T-cell (primary cell): ENCODE measurements around the gene TSPAN2. TPM values are rescaled to one million over a fixed set of nuclear protein-coding genes. Genes with fewer than 3 reads are reported as not detected.

ENCODE experiments used
- ATAC-seq, 4 experiments: fragments of 200-7000 bp in 3 of 4; fragments of 150-1000 bp in 1 of 4; cut with Tn5 transposase; replicated peaks in 1 of 4; 1 replicate in 3 of 4; 2 replicates in 1 of 4; pipeline ENCODE4 v1.10.0; 2021; ENCODE audit warnings: moderate library complexity in 3 of 4, mild to moderate bottlenecking in 2 of 4, moderate number of reproducible peaks in 1 of 4
- CTCF ChIA-PET, 2 donors: fragments of 300-600 bp; sonication (Branson Sonifier 250); formaldehyde crosslinking; loops; one replicate each; lab custom pipeline; 2022; ENCODE audit warnings: antibody characterized with exemption in 2 of 2; lab: Charles Lee
- POLR2A ChIA-PET, 2 donors: fragments of 300-600 bp; sonication (Branson Sonifier 250); formaldehyde crosslinking; loops; one replicate each; lab custom pipeline; 2022; ENCODE audit warnings: antibody characterized with exemption in 2 of 2; lab: Charles Lee
- DNase-seq, 35 experiments: peaks; one replicate each; pipeline versions ENCODE4 v3.0.0 to v3.0.0-alpha.2; 2013 to 2023
- H3K27ac ChIP-seq: one replicate; pipeline ENCODE4 v1.5.1; 2013; ENCODE audit warnings: low read length
- H3K27me3 ChIP-seq, 2 experiments: replicated peaks in 1 of 2; 1 replicate in 1 of 2; 2 replicates in 1 of 2; pipeline versions ENCODE4 v1.6.1 to v1.7.0; 2013; ENCODE audit warnings: low read length in 1 of 2, mixed read lengths in 1 of 2; ENCODE audit not compliant: control insufficient read depth in 2 of 2, insufficient read depth in 2 of 2; ENCODE audit errors: extremely low read depth in 1 of 2
- H3K36me3 ChIP-seq, 2 donors: 1 replicate in 1 of 2; 2 replicates in 1 of 2; pipeline versions ENCODE4 v1.6.1 to v1.7.0; 2013; ENCODE audit warnings: low read length in 1 of 2; ENCODE audit not compliant: control insufficient read depth in 2 of 2, insufficient read depth in 1 of 2; ENCODE audit errors: extremely low read depth in 1 of 2
- H3K4me1 ChIP-seq, 2 experiments: 1 replicate in 1 of 2; 2 replicates in 1 of 2; pipeline versions ENCODE4 v1.6.1 to v1.7.0; 2013; ENCODE audit warnings: low read length in 2 of 2, mixed read lengths in 1 of 2; ENCODE audit not compliant: insufficient read depth in 2 of 2, control insufficient read depth in 1 of 2; ENCODE audit errors: extremely low read depth in 1 of 2
- H3K4me3 ChIP-seq, 2 donors: 1 replicate in 1 of 2; 2 replicates in 1 of 2; pipeline versions ENCODE4 v1.5.1 to v1.7.0; 2013; ENCODE audit warnings: mild to moderate bottlenecking in 2 of 2, low read length in 1 of 2, moderate library complexity in 1 of 2; ENCODE audit not compliant: control insufficient read depth in 1 of 2; ENCODE audit errors: extremely low read depth in 1 of 2
- H3K9me3 ChIP-seq: 2 replicates; pipeline ENCODE4 v1.7.0; 2013
- H3K27ac Mint-ChIP-seq, 2 donors: one replicate each; pipeline ENCODE4 v1.8.0; 2020 to 2021; ENCODE audit warnings: mild to moderate bottlenecking in 2 of 2, mixed read lengths in 2 of 2
- H3K27me3 Mint-ChIP-seq, 2 donors: one replicate each; pipeline ENCODE4 v1.8.0; 2021 to 2022; ENCODE audit warnings: mixed read lengths in 2 of 2
- H3K36me3 Mint-ChIP-seq: one replicate; pipeline ENCODE4 v1.8.0; 2021; ENCODE audit warnings: mixed read lengths
- H3K4me1 Mint-ChIP-seq, 3 donors: one replicate each; pipeline ENCODE4 v1.8.0; 2020 to 2022; ENCODE audit warnings: mixed read lengths in 3 of 3, mild to moderate bottlenecking in 1 of 3
- H3K4me3 Mint-ChIP-seq, 3 donors: one replicate each; pipeline ENCODE4 v1.8.0; 2020 to 2022; ENCODE audit warnings: mild to moderate bottlenecking in 3 of 3, mixed read lengths in 3 of 3, moderate library complexity in 3 of 3
- H3K9me3 Mint-ChIP-seq, 3 donors: one replicate each; pipeline ENCODE4 v1.8.0; 2020 to 2022; ENCODE audit warnings: mixed read lengths in 3 of 3
- WGBS: methylation state at CpG from one replicate; pipeline ENCODE4 v1.1.5; 2013; ENCODE audit warnings: missing lambda C conversion rate; ENCODE audit not compliant: insufficient coverage; 5-methylcytosine and 5-hydroxymethylcytosine counted together
- total RNA-seq, 35 experiments: library from RNA in 6 of 35; stranded (reverse) in 6 of 35; fragments of 120-200 nt in 1 of 35; gene quantifications; one replicate each; pipeline versions ENCODE4 v1.2.1 to v1.2.4 and lab custom pipeline; 2013 to 2026

Gene TSPAN2
- total RNA-seq, 5 donors from 2014 or later (not counting 1 experiment from before 2014, with no cell fraction given), result 2.1 to 8.7 (median 4.0) TPM

DNA sequence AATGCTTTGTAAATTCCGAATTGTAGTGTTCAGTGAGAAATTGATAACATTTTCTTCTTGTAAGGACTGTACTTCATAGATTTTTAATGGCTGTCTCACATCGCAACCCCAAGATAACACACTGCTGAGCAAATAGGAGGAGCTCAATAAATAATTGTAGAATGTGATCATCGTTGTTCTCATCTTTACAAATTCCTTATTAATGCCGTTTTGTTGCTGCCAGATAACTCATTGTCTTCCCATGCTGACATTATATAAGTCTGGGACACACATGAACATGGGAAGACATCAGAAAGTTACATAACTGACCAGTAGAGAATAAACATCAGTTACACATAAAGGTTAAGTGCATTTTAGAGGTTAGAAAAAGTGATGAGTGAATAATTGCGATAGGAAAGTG, 46.4 kb upstream of the TSPAN2 start:
- POLR2A ChIA-PET, result no interaction called here
- WGBS, result 86% methylated on average over 1 of the region's 5 CpGs

DNA sequence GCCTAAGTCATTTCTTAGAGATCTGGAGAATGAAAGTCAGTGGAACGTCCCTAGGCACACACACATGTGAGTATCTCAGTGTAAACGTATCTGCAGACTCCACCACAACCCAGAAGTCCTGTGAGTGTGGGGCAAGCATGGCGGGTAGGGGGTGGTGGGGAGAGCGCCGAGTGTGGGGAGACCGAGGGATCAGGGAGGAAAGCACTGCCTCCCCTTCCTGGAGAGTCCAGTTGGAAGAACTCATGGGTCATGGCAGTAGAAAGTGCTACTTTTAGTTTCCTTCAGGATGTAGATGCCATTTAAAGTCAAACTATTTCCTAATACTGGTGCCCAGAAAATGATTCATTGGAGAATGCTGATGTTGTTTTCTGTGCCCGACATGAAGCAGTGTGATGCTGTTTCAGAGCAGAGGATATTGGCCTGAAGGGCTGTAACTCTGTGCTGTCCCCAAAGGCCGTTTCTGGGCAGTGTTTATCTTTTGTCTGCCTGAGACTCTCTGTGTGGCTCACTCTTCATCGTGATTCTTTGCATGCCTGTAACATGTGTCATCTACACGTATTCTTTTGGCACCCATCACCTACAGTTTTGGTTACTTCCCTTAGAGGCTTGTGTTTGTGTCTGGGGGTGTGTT, 45.7 kb upstream of the TSPAN2 start:
- Histone ChIP-seq H3K9me3 (no peaks in the 10 kb centered on the region), H3K27me3 (peaks cover 0 to 17% of the 10 kb centered on the region in 2 experiments), H3K4me1 (peaks cover 0 to 2% of the 10 kb centered on the region in 2 experiments), H3K4me3 (no peak overlapping the region), H3K27ac (no peak overlapping the region), H3K36me3 (no peaks in the 10 kb centered on the region)
- no peak overlapping the region for H3K27ac Mint-ChIP-seq
- peaks cover 12 to 18% of the 10 kb centered on the region in 2 donors for H3K27me3 Mint-ChIP-seq
- ChIA-PET CTCF (interaction anchor here in 1 of 2 donors (0.6 kb wide), 1 partner anchor 857 kb away, joined by 3 read pairs; no protein-coding TSS in a partner anchor), POLR2A (no interaction called here)
- peaks cover 0 to 5% (median 4%) of the 10 kb centered on the region in 3 donors for H3K4me1 Mint-ChIP-seq
- DNase-seq (no peak), ATAC-seq (no peak)
- no peak overlapping the region for H3K4me3 Mint-ChIP-seq
- WGBS, result no CpG with 5 or more reads among the region's 10 CpGs
- H3K9me3 Mint-ChIP-seq, result no peaks in the 10 kb centered on the region
- no peaks in the 10 kb centered on the region for H3K36me3 Mint-ChIP-seq

More for the DNA sequence above, 46.4 kb upstream of the TSPAN2 start:
- DNase-seq (no peak), ATAC-seq (no peak)
- Mint-ChIP-seq H3K4me3 (no peak overlapping the region), H3K27ac (no peak overlapping the region), H3K4me1 (peaks cover 0 to 5% (median 4%) of the 10 kb centered on the region in 3 donors), H3K27me3 (peaks cover 15 to 23% of the 10 kb centered on the region in 2 donors), H3K36me3 (no peaks in the 10 kb centered on the region), H3K9me3 (no peaks in the 10 kb centered on the region)
- CTCF ChIA-PET, result interaction anchor here in 1 of 2 donors (0.6 kb wide), 1 partner anchor 856 kb away, joined by 3 read pairs; no protein-coding TSS in a partner anchor
- Histone ChIP-seq H3K27me3 (peaks cover 0 to 17% of the 10 kb centered on the region in 2 experiments), H3K9me3 (no peaks in the 10 kb centered on the region), H3K36me3 (no peaks in the 10 kb centered on the region), H3K4me3 (no peak overlapping the region), H3K27ac (no peak overlapping the region), H3K4me1 (peaks cover 0 to 2% of the 10 kb centered on the region in 2 experiments)

DNA sequence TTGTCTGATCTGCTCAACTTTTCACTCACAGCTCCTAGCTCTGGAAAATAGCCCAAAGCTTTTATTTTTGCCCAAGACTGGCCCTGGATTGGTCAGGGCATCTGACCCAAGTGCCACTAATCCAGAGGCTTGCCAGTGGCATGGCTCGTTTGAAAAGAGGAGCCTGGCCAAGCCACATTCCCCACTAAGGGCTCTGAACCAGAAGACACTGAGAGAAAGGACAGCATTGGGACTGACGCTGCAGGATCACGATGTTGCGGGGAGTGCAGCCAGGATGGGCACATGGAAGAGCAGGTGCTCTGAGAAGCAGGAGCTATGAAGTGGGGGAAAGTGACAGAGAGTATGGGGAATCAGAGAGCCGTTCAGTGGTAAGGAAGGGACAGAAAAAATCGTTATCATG, 44.9 kb upstream of the TSPAN2 start:
- Mint-ChIP-seq H3K36me3 (no peaks in the 10 kb centered on the region), H3K4me1 (peaks cover 0 to 4% (median 3%) of the 10 kb centered on the region in 3 donors), H3K9me3 (no peaks in the 10 kb centered on the region), H3K4me3 (no peak overlapping the region), H3K27ac (no peak overlapping the region), H3K27me3 (peaks cover 12 to 14% of the 10 kb centered on the region in 2 donors)
- WGBS, result 86% methylated on average over 5 of the region's 6 CpGs
- Histone ChIP-seq H3K27me3 (peaks cover 0 to 14% of the 10 kb centered on the region in 2 experiments), H3K27ac (no peak overlapping the region), H3K36me3 (no peaks in the 10 kb centered on the region), H3K4me1 (peaks cover 0 to 2% of the 10 kb centered on the region in 2 experiments), H3K4me3 (no peak overlapping the region), H3K9me3 (no peaks in the 10 kb centered on the region)
- ATAC-seq, result no peak
- CTCF ChIA-PET, result no interaction called here
- POLR2A ChIA-PET, result no interaction called here
- no peak for DNase-seq

DNA sequence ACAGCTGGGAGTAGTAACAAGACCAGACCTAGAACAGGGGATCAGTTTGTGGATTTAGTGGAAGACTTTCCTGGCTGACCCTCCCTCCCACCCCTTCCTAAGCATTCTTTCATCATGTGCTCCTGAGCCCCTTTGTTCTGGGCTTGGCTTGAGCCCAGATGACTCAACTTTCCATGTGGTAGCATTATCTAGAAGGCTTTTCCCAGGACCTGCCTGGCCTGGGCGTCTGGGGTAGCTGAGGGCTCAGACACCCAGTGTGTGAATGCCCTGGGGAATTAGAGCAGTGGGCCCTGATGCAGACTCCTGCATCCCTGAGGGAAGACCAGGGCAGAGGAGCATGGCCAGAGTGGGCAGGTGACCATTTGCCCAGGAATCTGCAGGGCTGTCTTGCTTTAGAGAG, 44.1 kb upstream of the TSPAN2 start:
- H3K9me3 ChIP-seq, result no peaks in the 10 kb centered on the region
- no peak for ATAC-seq
- POLR2A ChIA-PET, result no interaction called here

DNA sequence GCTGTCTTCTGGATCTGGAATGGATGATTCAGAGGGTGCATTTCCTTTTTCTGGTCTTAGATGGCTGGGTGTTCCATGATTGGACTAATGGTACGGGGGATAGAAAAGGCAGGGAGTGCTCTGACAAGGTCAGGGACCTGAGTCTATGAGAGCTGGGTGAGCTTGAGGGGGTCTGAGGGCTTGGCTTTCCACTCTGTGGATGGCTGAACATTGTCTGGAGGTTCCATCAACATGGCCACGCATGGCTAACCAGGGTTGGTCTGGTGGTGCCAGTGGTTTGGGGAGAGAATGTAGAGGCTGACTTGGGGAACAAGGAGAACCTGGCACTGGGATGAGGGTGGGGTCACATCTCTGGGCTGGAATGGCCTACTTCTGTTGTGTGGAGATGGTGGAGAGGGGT, 41.5 kb upstream of the TSPAN2 start:
- Mint-ChIP-seq H3K27me3 (peaks cover 0 to 2% of the 10 kb centered on the region in 2 donors), H3K4me3 (no peak overlapping the region), H3K36me3 (no peaks in the 10 kb centered on the region), H3K9me3 (peaks cover 0 to under 1% (median 0%) of the 10 kb centered on the region in 3 donors), H3K27ac (no peak overlapping the region), H3K4me1 (no peaks in the 10 kb centered on the region)
- ChIA-PET POLR2A (no interaction called here), CTCF (no interaction called here)
- Histone ChIP-seq H3K36me3 (no peaks in the 10 kb centered on the region), H3K4me3 (no peak overlapping the region), H3K27ac (no peak overlapping the region), H3K4me1 (no peaks in the 10 kb centered on the region), H3K9me3 (no peaks in the 10 kb centered on the region), H3K27me3 (peaks cover 0 to 6% of the 10 kb centered on the region in 2 experiments)
- DNase-seq (no peak), ATAC-seq (no peak)
- 62% methylated on average over 2 of the region's 2 CpGs for WGBS

More for the DNA sequence above, 44.1 kb upstream of the TSPAN2 start:
- no peak for DNase-seq
- Mint-ChIP-seq H3K4me3 (no peak overlapping the region), H3K36me3 (no peaks in the 10 kb centered on the region), H3K27ac (no peak overlapping the region), H3K9me3 (no peaks in the 10 kb centered on the region), H3K27me3 (peaks cover 7% of the 10 kb centered on the region in 2 donors), H3K4me1 (no peaks in the 10 kb centered on the region)
- H3K27me3 ChIP-seq, result peaks cover 0 to 7% of the 10 kb centered on the region in 2 experiments
- no peak overlapping the region for H3K4me3 ChIP-seq
- CTCF ChIA-PET, result no interaction called here
- H3K36me3 ChIP-seq, result no peaks in the 10 kb centered on the region
- H3K4me1 ChIP-seq, result no peaks in the 10 kb centered on the region
- H3K27ac ChIP-seq, result no peak overlapping the region
- WGBS, result 63% methylated on average over 1 of the region's 1 CpG

DNA sequence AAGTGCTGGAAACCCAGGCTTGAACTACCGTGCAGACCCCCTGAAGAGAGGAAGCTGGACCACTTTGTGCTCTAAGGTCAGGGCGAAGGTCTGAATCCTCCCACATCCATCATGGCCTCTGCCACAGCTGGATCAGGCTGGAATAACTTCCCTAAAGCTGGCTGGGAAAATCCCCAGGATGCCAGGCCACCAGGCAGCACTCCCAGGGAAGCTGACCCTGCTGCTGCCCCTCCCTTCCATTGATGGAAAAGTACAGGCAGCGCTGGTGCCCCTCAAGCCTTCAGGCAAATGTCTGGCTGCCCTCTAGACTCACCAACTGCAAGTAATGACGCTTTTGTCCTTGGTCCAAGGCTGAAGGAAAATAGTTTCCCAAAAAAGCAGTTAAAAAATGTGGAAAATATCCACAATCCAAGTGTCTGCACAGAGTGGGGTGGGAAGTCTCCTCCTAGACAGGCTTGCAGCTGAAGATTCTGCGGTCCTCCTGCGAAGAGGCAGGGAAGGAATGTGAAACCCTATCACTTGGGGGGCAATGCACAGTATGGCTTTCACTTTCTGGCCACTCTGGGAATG, 39.9 kb upstream of the TSPAN2 start:
- POLR2A ChIA-PET, result no interaction called here
- Mint-ChIP-seq H3K4me3 (no peak overlapping the region), H3K36me3 (no peaks in the 10 kb centered on the region), H3K27me3 (peaks cover 2 to 3% of the 10 kb centered on the region in 2 donors), H3K4me1 (no peaks in the 10 kb centered on the region), H3K27ac (no peak overlapping the region), H3K9me3 (peaks cover 0 to 14% (median 3%) of the 10 kb centered on the region in 3 donors)
- Histone ChIP-seq H3K27ac (no peak overlapping the region), H3K4me1 (no peaks in the 10 kb centered on the region), H3K4me3 (no peak overlapping the region), H3K27me3 (peaks cover 0 to under 1% of the 10 kb centered on the region in 2 experiments), H3K9me3 (no peaks in the 10 kb centered on the region), H3K36me3 (no peaks in the 10 kb centered on the region)
- no peak for ATAC-seq
- 83% methylated on average over 4 of the region's 6 CpGs for WGBS
- no peak for DNase-seq
- CTCF ChIA-PET, result interaction anchor here (0.8 to 1.5 kb wide), 2 partner anchors 9 to 10 kb away, joined by 4 to 6 read pairs; no protein-coding TSS in a partner anchor
